Common myeloid progenitor, CD34-positive (primary cell): ENCODE results near the gene CDH13.

Experiments used
- CTCF ChIA-PET: fragments of 350-600 bp; sonication (Branson Sonifier 250); formaldehyde crosslinking; loops from one replicate; lab custom pipeline; 2021; ENCODE audit warnings: antibody characterized with exemption; lab: Charles Lee
- POLR2A ChIA-PET: fragments of 350-600 bp; sonication (Branson Sonifier 250); formaldehyde crosslinking; loops from one replicate; lab custom pipeline; 2021; ENCODE audit warnings: antibody characterized with exemption; lab: Charles Lee
- DNase-seq, 3 donors: peaks; one replicate each; pipeline versions ENCODE4 v3.0.0 to v3.0.0-alpha.2; 2013
- H3K27ac ChIP-seq, 2 experiments: 1 replicate in 1 of 2; 2 replicates in 1 of 2; pipeline ENCODE4 v1.7.0; 2013; ENCODE audit warnings: inconsistent platforms in 2 of 2, low read length in 2 of 2, mild to moderate bottlenecking in 2 of 2, low read depth in 1 of 2, moderate library complexity in 1 of 2; ENCODE audit not compliant: severe bottlenecking in 2 of 2, insufficient read depth in 1 of 2, poor library complexity in 1 of 2
- H3K27me3 ChIP-seq, 5 experiments: replicated peaks in 2 of 5; 1 replicate in 3 of 5; 2 replicates in 2 of 5; pipeline versions ENCODE4 v1.6.1 to v1.7.0; 2013; ENCODE audit warnings: low read length in 4 of 5, mild to moderate bottlenecking in 2 of 5, moderate library complexity in 2 of 5, inconsistent platforms in 1 of 5; ENCODE audit not compliant: insufficient read depth in 5 of 5, control insufficient read depth in 4 of 5
- H3K36me3 ChIP-seq, 4 experiments: 1 replicate in 2 of 4; 2 replicates in 2 of 4; pipeline versions ENCODE4 v1.6.1 to v1.7.0; 2013; ENCODE audit warnings: low read length in 3 of 4, control low read depth in 1 of 4, mild to moderate bottlenecking in 1 of 4; ENCODE audit not compliant: control insufficient read depth in 4 of 4, insufficient read depth in 4 of 4
- H3K4me1 ChIP-seq, 4 experiments: 1 replicate in 3 of 4; 2 replicates in 1 of 4; pipeline versions ENCODE4 v1.6.1 to v1.7.1; 2013; ENCODE audit warnings: low read length in 3 of 4, mild to moderate bottlenecking in 3 of 4, control low read depth in 1 of 4, inconsistent platforms in 1 of 4, moderate library complexity in 1 of 4; ENCODE audit not compliant: control insufficient read depth in 4 of 4, insufficient read depth in 4 of 4; ENCODE audit errors: control extremely low read depth in 1 of 4
- H3K4me3 ChIP-seq, 7 experiments: 1 replicate in 4 of 7; 2 replicates in 3 of 7; pipeline versions ENCODE4 v1.5.1 to v1.7.0; 2013; ENCODE audit warnings: mild to moderate bottlenecking in 7 of 7, low read length in 6 of 7, moderate library complexity in 6 of 7, inconsistent platforms in 2 of 7, low read depth in 2 of 7, control low read depth in 1 of 7; ENCODE audit not compliant: insufficient read depth in 4 of 7, control insufficient read depth in 1 of 7; ENCODE audit errors: extremely low read depth in 1 of 7
- H3K9me3 ChIP-seq, 5 experiments: 1 replicate in 4 of 5; 2 replicates in 1 of 5; pipeline versions ENCODE4 v1.6.1 to v1.7.1; 2013; ENCODE audit warnings: low read length in 4 of 5, mild to moderate bottlenecking in 2 of 5, inconsistent platforms in 1 of 5, low read depth in 1 of 5, moderate library complexity in 1 of 5; ENCODE audit not compliant: control insufficient read depth in 4 of 5, insufficient read depth in 2 of 5; ENCODE audit errors: control extremely low read depth in 1 of 5
- WGBS: methylation state at CpG from one replicate; pipeline ENCODE4 v1.1.5; 2013; ENCODE audit not compliant: insufficient coverage; 5-methylcytosine and 5-hydroxymethylcytosine counted together

CDH13 gene

GRCh38 chr16:83849421-83849820 lies 1222.7 kb downstream of the CDH13 start:
- no peak overlapping the region for H3K4me3 ChIP-seq
- ChIA-PET POLR2A (no interaction called here), CTCF (interaction anchor here (1.4 kb wide), 1 partner anchor 25 kb away, joined by 4 read pairs; no protein-coding TSS in a partner anchor)
- WGBS, result 98% methylated on average over 6 of the region's 6 CpGs
- no peaks in the 10 kb centered on the region for H3K9me3 ChIP-seq
- H3K27me3 ChIP-seq, result no peaks in the 10 kb centered on the region
- H3K27ac ChIP-seq, result no peak overlapping the region
- peaks cover 0 to 15% (median 7%) of the 10 kb centered on the region in 4 experiments for H3K4me1 ChIP-seq
- no peak for DNase-seq
- H3K36me3 ChIP-seq, result no peaks in the 10 kb centered on the region
